ENCODE results near the gene ADAT3. TPM values are rescaled to one million over a fixed set of nuclear protein-coding genes. Genes with fewer than 3 reads are reported as not detected.

ADAT3 gene
- total and polyA plus RNA-seq, 8 donors: 1.3 to 9.4 (median 2.9) TPM

GRCh38 chr19:1871140-1871597 lies 34.0 kb upstream of the ADAT3 start:
- peak overlapping the region in 1 of 2 donors; percentile 97 for H3K27ac ChIP-seq
- H3K27me3 ChIP-seq: no peaks in the 10 kb centered on the region
- peaks cover 19 to 43% of the 10 kb centered on the region in 2 donors for H3K4me1 ChIP-seq
- ATAC-seq (no peak), DNase-seq (no peak)
- H3K4me3 ChIP-seq: no peak overlapping the region
- H3K9me3 ChIP-seq: no peaks in the 10 kb centered on the region
- no peak for TF ChIP-seq CTCF (IDR thresholded peaks at IDR 0.05)
- peaks cover 0 to 45% of the 10 kb centered on the region in 2 donors for H3K36me3 ChIP-seq
- intact Hi-C loops (cut with DNase I): no loop called here

- ATAC-seq (no peak), DNase-seq (no peak)
- intact Hi-C loops (cut with DNase I): no loop called here
- Histone ChIP-seq H3K27ac (peak overlapping the region in 1 of 2 donors; percentile 97), H3K4me1 (peaks cover 24 to 47% of the 10 kb centered on the region in 2 donors), H3K9me3 (no peaks in the 10 kb centered on the region), H3K27me3 (no peaks in the 10 kb centered on the region), H3K36me3 (peaks cover 0 to 45% of the 10 kb centered on the region in 2 donors), H3K4me3 (no peak overlapping the region)
- no peak for TF ChIP-seq CTCF (IDR thresholded peaks at IDR 0.05)
Observed at GRCh38 chr19:1871630-1872029, 33.6 kb upstream of the ADAT3 start.

- ATAC-seq (no peak), DNase-seq (no peak)
- H3K27ac ChIP-seq: peak overlapping the region; percentile 76 to 97
- H3K9me3 ChIP-seq: no peaks in the 10 kb centered on the region
- peaks cover 0 to 41% of the 10 kb centered on the region in 2 donors for H3K36me3 ChIP-seq
- H3K27me3 ChIP-seq: no peaks in the 10 kb centered on the region
- TF ChIP-seq CTCF (IDR thresholded peaks at IDR 0.05): no peak
- H3K4me3 ChIP-seq: peak overlapping the region in 1 of 2 donors; percentile 99
- intact Hi-C loops (cut with DNase I): no loop called here
- H3K4me1 ChIP-seq: peaks cover 26 to 49% of the 10 kb centered on the region in 2 donors
Observed at GRCh38 chr19:1872807-1873523, 32.2 kb upstream of the ADAT3 start.

- intact Hi-C loops (cut with DNase I): no loop called here
- DNase-seq: peak in 1 of 4 donors; percentile 43
- no peaks in the 10 kb centered on the region for H3K27me3 ChIP-seq
- peaks cover 26 to 49% of the 10 kb centered on the region in 2 donors for H3K4me1 ChIP-seq
- H3K4me3 ChIP-seq: peak overlapping the region in 1 of 2 donors; percentile 99
- ATAC-seq: peak; percentile 3
- TF ChIP-seq CTCF (IDR thresholded peaks at IDR 0.05): no peak
- no peaks in the 10 kb centered on the region for H3K9me3 ChIP-seq
- peak overlapping the region; percentile 94 to 97 for H3K27ac ChIP-seq
- H3K36me3 ChIP-seq: peaks cover 0 to 45% of the 10 kb centered on the region in 2 donors
Observed at GRCh38 chr19:1873524-1874473, 31.4 kb upstream of the ADAT3 start.

Measured in left lung (tissue), 10 donors.